HFF-Myc (cell line): Measurements from ENCODE around the gene MYL6B.

Source experiments
- DNase-seq: peaks from one replicate; pipeline ENCODE4 v3.0.0-alpha.2; 2011; ENCODE audit warnings: low read depth; ENCODE audit errors: extremely low read depth
- H3K4me3 ChIP-seq: replicated peaks from 2 replicates; pipeline ENCODE4 v1.5.1; 2011; ENCODE audit warnings: low read depth, mild to moderate bottlenecking, control low read depth, low read length
- CTCF ChIP-seq: IDR thresholded peaks from 2 replicates; pipeline ENCODE4 v1.5.1; 2012; ENCODE audit warnings: mild to moderate bottlenecking, low read depth, low read length, control low read depth; ENCODE audit errors: missing control alignments

Gene MYL6B

GRCh38 chr12:56124133-56124532, 28.3 kb upstream of the MYL6B start:
- no peak for DNase-seq
- TF ChIP-seq CTCF = no peak
- no peak overlapping the region for H3K4me3 ChIP-seq

GRCh38 chr12:56126732-56127239, 25.6 kb upstream of the MYL6B start:
- peak overlapping the region; percentile 40; the same call in 1 of the 2 replicates for H3K4me3 ChIP-seq
- no peak for DNase-seq
- no peak for TF ChIP-seq CTCF

- H3K4me3 ChIP-seq = peak overlapping the region; percentile 40
- DNase-seq = no peak
- TF ChIP-seq CTCF = no peak
These were observed 24.9 kb upstream of the MYL6B start for GRCh38 chr12:56127485-56127887.

GRCh38 chr12:56127888-56128669, 24.3 kb upstream of the MYL6B start, which contains the start of gene ESYT1:
Gene ESYT1 (plus strand): TSS chr12:56128267. CDS start chr12:56128320, 53 bp downstream.
- no peak for TF ChIP-seq CTCF
- peak within 1 kb of the TSS; percentile 88 for H3K4me3 ChIP-seq
- DNase-seq = peak; percentile 99

- DNase-seq = no peak
- no peak for TF ChIP-seq CTCF
- peak overlapping the region; percentile 88 for H3K4me3 ChIP-seq
These were observed 23.6 kb upstream of the MYL6B start for GRCh38 chr12:56128670-56129205.

GRCh38 chr12:56129206-56129941, 23.0 kb upstream of the MYL6B start:
- no peak for DNase-seq
- no peak for TF ChIP-seq CTCF
- H3K4me3 ChIP-seq = peak overlapping the region; percentile 88
